ENCODE measurements around the gene LRP1.

LRP1 gene

DNA sequence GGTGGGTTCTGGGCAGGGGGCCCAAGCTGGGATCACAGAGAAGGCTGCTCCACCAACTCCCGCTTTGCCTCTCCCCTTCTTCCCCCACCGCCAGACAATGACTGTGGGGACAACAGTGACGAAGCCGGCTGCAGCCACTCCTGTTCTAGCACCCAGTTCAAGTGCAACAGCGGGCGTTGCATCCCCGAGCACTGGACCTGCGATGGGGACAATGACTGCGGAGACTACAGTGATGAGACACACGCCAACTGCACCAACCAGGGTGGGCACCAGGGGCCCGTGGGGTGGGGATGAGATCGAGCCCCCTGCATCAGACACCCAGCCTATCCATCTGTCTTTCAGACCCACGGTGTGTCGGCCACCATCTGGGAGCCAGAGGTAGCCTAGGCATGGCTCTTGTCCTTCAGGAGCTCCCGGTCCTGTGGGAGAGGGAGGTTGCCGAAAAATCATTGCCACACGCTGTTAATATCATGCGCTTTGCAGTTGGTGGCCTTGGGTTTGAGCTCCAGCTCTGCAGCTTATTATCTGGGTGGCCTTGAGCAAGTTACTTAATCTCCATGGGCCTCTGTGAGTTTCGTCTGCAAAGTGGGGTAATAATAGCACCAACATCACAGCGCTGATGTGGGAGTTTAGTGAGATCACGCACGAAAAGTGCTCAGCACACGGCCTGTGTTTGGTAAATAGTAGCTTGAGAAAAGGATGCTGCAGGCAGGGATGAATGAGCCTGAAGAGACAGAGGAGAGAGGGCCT lies 40.9 kb downstream of the LRP1 start:
- H3K4me3 ChIP-seq (replicated peaks; ENCODE audit: insufficient read depth, low read length): no peak overlapping the region
- no peak for DNase-seq (ENCODE audit: low read depth in 1 of 2, low spot score in 1 of 2)
- TF ChIP-seq SPI1 (IDR thresholded peaks at IDR 0.05; ENCODE audit: borderline replicate concordance, low read depth): no peak
- no peak for TF ChIP-seq POLR2AphosphoS5 (IDR thresholded peaks at IDR 0.05; ENCODE audit: low read depth)
- no peak for TF ChIP-seq GABPA (IDR thresholded peaks at IDR 0.05; ENCODE audit: low read depth)
- TF ChIP-seq, protein P1, sequence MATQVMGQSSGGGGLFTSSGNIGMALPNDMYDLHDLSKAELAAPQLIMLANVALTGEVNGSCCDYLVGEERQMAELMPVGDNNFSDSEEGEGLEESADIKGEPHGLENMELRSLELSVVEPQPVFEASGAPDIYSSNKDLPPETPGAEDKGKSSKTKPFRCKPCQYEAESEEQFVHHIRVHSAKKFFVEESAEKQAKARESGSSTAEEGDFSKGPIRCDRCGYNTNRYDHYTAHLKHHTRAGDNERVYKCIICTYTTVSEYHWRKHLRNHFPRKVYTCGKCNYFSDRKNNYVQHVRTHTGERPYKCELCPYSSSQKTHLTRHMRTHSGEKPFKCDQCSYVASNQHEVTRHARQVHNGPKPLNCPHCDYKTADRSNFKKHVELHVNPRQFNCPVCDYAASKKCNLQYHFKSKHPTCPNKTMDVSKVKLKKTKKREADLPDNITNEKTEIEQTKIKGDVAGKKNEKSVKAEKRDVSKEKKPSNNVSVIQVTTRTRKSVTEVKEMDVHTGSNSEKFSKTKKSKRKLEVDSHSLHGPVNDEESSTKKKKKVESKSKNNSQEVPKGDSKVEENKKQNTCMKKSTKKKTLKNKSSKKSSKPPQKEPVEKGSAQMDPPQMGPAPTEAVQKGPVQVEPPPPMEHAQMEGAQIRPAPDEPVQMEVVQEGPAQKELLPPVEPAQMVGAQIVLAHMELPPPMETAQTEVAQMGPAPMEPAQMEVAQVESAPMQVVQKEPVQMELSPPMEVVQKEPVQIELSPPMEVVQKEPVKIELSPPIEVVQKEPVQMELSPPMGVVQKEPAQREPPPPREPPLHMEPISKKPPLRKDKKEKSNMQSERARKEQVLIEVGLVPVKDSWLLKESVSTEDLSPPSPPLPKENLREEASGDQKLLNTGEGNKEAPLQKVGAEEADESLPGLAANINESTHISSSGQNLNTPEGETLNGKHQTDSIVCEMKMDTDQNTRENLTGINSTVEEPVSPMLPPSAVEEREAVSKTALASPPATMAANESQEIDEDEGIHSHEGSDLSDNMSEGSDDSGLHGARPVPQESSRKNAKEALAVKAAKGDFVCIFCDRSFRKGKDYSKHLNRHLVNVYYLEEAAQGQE (IDR thresholded peaks at IDR 0.05; ENCODE audit: insufficient replicate concordance, low read depth): no peak
- TF ChIP-seq, protein P2, sequence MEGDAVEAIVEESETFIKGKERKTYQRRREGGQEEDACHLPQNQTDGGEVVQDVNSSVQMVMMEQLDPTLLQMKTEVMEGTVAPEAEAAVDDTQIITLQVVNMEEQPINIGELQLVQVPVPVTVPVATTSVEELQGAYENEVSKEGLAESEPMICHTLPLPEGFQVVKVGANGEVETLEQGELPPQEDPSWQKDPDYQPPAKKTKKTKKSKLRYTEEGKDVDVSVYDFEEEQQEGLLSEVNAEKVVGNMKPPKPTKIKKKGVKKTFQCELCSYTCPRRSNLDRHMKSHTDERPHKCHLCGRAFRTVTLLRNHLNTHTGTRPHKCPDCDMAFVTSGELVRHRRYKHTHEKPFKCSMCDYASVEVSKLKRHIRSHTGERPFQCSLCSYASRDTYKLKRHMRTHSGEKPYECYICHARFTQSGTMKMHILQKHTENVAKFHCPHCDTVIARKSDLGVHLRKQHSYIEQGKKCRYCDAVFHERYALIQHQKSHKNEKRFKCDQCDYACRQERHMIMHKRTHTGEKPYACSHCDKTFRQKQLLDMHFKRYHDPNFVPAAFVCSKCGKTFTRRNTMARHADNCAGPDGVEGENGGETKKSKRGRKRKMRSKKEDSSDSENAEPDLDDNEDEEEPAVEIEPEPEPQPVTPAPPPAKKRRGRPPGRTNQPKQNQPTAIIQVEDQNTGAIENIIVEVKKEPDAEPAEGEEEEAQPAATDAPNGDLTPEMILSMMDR (IDR thresholded peaks at IDR 0.05; ENCODE audit: insufficient read depth, low read length): no peak
- no peaks in the 10 kb centered on the region for H3K27me3 ChIP-seq (ENCODE audit: insufficient read depth, poor library complexity, severe bottlenecking)
- H3K27ac ChIP-seq (replicated peaks): no peak overlapping the region

DNA sequence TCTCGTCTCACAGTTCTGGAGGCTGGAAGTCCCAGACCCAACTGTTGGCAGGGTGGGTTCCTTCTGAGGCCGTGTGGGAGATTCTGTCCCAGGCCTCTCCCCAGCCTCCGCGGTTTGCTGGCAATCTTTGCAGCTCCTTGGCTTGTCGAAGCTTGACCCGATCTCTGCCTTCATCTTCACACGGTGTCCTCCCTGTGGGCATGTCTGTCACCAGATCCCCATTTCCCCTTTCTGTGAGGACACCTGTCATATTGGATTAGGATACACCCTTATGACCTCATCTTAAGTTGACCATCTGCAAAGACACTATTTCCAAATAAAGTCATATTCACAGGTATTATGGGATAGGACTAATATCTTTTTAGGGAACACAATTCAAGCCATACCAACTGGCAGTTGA lies 41.7 kb downstream of the LRP1 start:
- peak; percentile 31; the same call in 1 of the 2 replicates for TF ChIP-seq SPI1 (IDR thresholded peaks at IDR 0.05; ENCODE audit: borderline replicate concordance, low read depth)
- TF ChIP-seq, protein P1 (IDR thresholded peaks at IDR 0.05; ENCODE audit: insufficient replicate concordance, low read depth): no peak
- TF ChIP-seq POLR2AphosphoS5 (IDR thresholded peaks at IDR 0.05; ENCODE audit: low read depth): no peak
- TF ChIP-seq, protein P2 (IDR thresholded peaks at IDR 0.05; ENCODE audit: insufficient read depth, low read length): no peak
- TF ChIP-seq GABPA (IDR thresholded peaks at IDR 0.05; ENCODE audit: low read depth): no peak
- Histone ChIP-seq H3K27me3 (ENCODE audit: insufficient read depth, poor library complexity, severe bottlenecking) (no peaks in the 10 kb centered on the region), H3K4me3 (replicated peaks; ENCODE audit: insufficient read depth, low read length) (no peak overlapping the region), H3K27ac (replicated peaks) (no peak overlapping the region)
- no peak for DNase-seq (ENCODE audit: low read depth in 1 of 2, low spot score in 1 of 2)

DNA sequence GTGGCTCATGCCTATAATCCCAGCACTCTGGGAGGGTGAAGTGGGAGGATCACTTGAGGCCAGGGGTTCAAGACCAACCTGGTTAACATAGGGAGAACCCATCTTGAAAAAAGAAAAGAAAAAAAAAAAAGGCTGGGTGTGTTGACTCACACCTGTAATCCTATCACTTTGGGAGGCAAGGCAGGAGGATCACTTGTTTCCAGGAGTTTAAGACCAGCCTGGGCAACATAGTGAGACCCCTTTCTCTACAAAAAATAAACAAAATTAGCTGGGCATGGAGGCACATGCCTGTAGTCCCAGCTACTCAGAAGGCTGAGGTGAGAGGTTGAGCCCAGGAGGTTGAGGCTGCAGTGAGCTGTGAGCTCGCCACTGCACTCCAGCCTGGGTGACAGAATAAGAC lies 42.1 kb downstream of the LRP1 start:
- no peak for DNase-seq (ENCODE audit: low read depth in 1 of 2, low spot score in 1 of 2)
- no peak overlapping the region for H3K27ac ChIP-seq (replicated peaks)

More for the DNA sequence above, 42.1 kb downstream of the LRP1 start:
- Histone ChIP-seq H3K27me3 (ENCODE audit: insufficient read depth, poor library complexity, severe bottlenecking) (no peaks in the 10 kb centered on the region), H3K4me3 (replicated peaks; ENCODE audit: insufficient read depth, low read length) (no peak overlapping the region)
- no peak for TF ChIP-seq SPI1 (IDR thresholded peaks at IDR 0.05; ENCODE audit: borderline replicate concordance, low read depth)
- TF ChIP-seq, protein P1 (IDR thresholded peaks at IDR 0.05; ENCODE audit: insufficient replicate concordance, low read depth): no peak
- TF ChIP-seq GABPA (IDR thresholded peaks at IDR 0.05; ENCODE audit: low read depth): no peak
